Keratinocyte (primary cell): ENCODE results near the gene TOM1L1. TPM values are rescaled to one million over a fixed set of nuclear protein-coding genes. Genes with fewer than 3 reads are reported as not detected.

ENCODE experiments used
- DNase-seq: peaks from one replicate; pipeline ENCODE4 v3.0.0-alpha.2; 2011; ENCODE audit warnings: low read depth, missing footprints, low spot score
- FAIRE-seq: peaks from 2 replicates; lab custom pipeline; 2011; peaks lifted over from hg19 to GRCh38; lab: Jason Lieb, UNC
- H2AFZ ChIP-seq: 2 replicates; pipeline ENCODE4 v1.6.0; 2012; ENCODE audit warnings: low read length, control low read depth, inconsistent platforms; ENCODE audit not compliant: control insufficient read depth
- H3K27ac ChIP-seq: 2 replicates; pipeline ENCODE4 v1.5.1; 2011; ENCODE audit warnings: low read length; ENCODE audit not compliant: control insufficient read depth, insufficient read depth
- H3K27me3 ChIP-seq: 3 replicates; pipeline ENCODE4 v1.6.0; 2011; ENCODE audit warnings: low read length; ENCODE audit not compliant: control insufficient read depth, insufficient read depth; ENCODE audit errors: extremely low read depth
- H3K36me3 ChIP-seq, 2 experiments: 2 replicates in 1 of 2; 3 replicates in 1 of 2; pipeline ENCODE4 v1.5.1; 2011; ENCODE audit warnings: low read length in 2 of 2, mild to moderate bottlenecking in 1 of 2; ENCODE audit not compliant: control insufficient read depth in 2 of 2, insufficient read depth in 2 of 2; ENCODE audit errors: extremely low read depth in 1 of 2
- H3K4me1 ChIP-seq: 3 replicates; pipeline ENCODE4 v1.5.1; 2011; ENCODE audit warnings: low read length; ENCODE audit not compliant: control insufficient read depth, insufficient read depth; ENCODE audit errors: extremely low read depth
- H3K4me2 ChIP-seq: 3 replicates; pipeline ENCODE4 v1.6.0; 2011; ENCODE audit warnings: low read depth, low read length; ENCODE audit not compliant: control insufficient read depth, insufficient read depth; ENCODE audit errors: extremely low read depth
- H3K4me3 ChIP-seq, 3 experiments: fragments of 200-600 bp in 1 of 3; sonication (generic) in 1 of 3; 2 replicates in 2 of 3; 3 replicates in 1 of 3; pipeline ENCODE4 v1.5.1; 2011 to 2016; ENCODE audit warnings: low read length in 3 of 3, mild to moderate bottlenecking in 3 of 3, control low read depth in 2 of 3, inconsistent platforms in 1 of 3, low read depth in 1 of 3, mixed read lengths in 1 of 3, mixed run types in 1 of 3, moderate library complexity in 1 of 3; ENCODE audit not compliant: control insufficient read depth in 2 of 3, insufficient read depth in 2 of 3; ENCODE audit errors: extremely low read depth in 1 of 3
- H3K79me2 ChIP-seq: 2 replicates; pipeline ENCODE4 v1.6.0; 2012; ENCODE audit warnings: low read length; ENCODE audit not compliant: control insufficient read depth, insufficient read depth
- H3K9ac ChIP-seq: 3 replicates; pipeline ENCODE4 v1.6.0; 2011; ENCODE audit warnings: low read length; ENCODE audit not compliant: control insufficient read depth, insufficient read depth; ENCODE audit errors: extremely low read depth
- H3K9me1 ChIP-seq: 3 replicates; pipeline ENCODE4 v1.6.0; 2011; ENCODE audit warnings: low read length; ENCODE audit not compliant: control insufficient read depth, insufficient read depth; ENCODE audit errors: extremely low read depth
- H3K9me3 ChIP-seq: 2 replicates; pipeline ENCODE4 v1.5.1; 2012; ENCODE audit warnings: low read depth, low read length; ENCODE audit not compliant: control insufficient read depth
- H4K20me1 ChIP-seq: 3 replicates; pipeline ENCODE4 v1.6.0; 2011; ENCODE audit warnings: low read length; ENCODE audit not compliant: control insufficient read depth, insufficient read depth; ENCODE audit errors: extremely low read depth
- CTCF ChIP-seq, 3 experiments: IDR thresholded peaks in 1 of 3; conservative IDR thresholded peaks in 1 of 3; optimal IDR thresholded peaks in 1 of 3; 2 replicates in 2 of 3; 3 replicates in 1 of 3; pipeline versions ENCODE3 to v1.5.1; 2011; ENCODE audit warnings: low read length in 3 of 3, mild to moderate bottlenecking in 3 of 3, moderate library complexity in 2 of 3, control low read depth in 1 of 3, inconsistent platforms in 1 of 3; ENCODE audit not compliant: insufficient read depth in 2 of 3; ENCODE audit errors: extremely low read depth in 1 of 3
- EZH2 ChIP-seq: IDR thresholded peaks from one replicate; pipeline ENCODE4 v1.6.1; 2012; ENCODE audit warnings: inconsistent platforms, mild to moderate bottlenecking, low read length, moderate library complexity
- dilution Hi-C: fragments of 300-500 bp; cut with MboI; formaldehyde crosslinking; loops from one replicate; pipeline ENCODE4 v1.7.0; 2020; ENCODE audit warnings: low sequenced_read_pairs; ENCODE audit not compliant: extremely low pct_ligation_motif_present
- polyA plus RNA-seq, 5 experiments: library from polyadenylated mRNA; depleted of rRNA in 3 of 5; stranded (reverse) in 3 of 5; stranded (forward) in 1 of 5; unstranded in 1 of 5; fragments of >200 nt; gene quantifications; 1 replicate in 1 of 5; 2 replicates in 3 of 5; 3 replicates in 1 of 5; pipeline versions ENCODE4 v1.2.1 to v1.2.3, GENCODE V29; 2011 to 2012; ENCODE audit warnings: missing spikeins in 2 of 5, low read depth in 1 of 5, low replicate concordance in 1 of 5

Gene TOM1L1
- polyA plus RNA-seq, 1 donor (not counting 4 experiments of a cell fraction or from before 2014, with no cell fraction given): 90.1 TPM

DNA sequence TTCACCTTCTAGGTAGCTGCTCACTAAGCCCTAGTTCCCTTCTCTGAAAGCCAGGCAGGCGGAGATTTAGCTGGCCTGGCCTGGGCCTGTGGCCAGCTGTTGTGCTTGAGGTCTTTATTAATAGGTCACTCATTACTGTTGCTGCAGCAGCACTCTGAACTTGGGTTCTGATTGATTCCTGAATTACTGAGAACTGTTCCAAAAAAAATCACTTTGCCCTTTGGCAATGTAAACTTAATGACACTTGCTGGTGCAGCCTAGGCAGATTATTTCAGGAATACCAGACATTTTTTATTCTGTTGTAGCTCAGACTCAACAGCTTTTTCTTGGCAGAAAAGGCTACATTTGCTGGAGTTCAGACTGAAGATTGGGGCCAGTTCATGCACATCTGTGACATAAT lies 2.7 kb downstream of the TOM1L1 start:
- Histone ChIP-seq H2AFZ (no peak overlapping the region), H3K4me1 (peaks cover 8% of the 10 kb centered on the region), H3K4me3 (no peak overlapping the region), H3K79me2 (peaks cover 44% of the 10 kb centered on the region), H3K27ac (no peak overlapping the region), H3K9ac (no peak overlapping the region), H3K9me3 (no peaks in the 10 kb centered on the region), H3K9me1 (no peaks in the 10 kb centered on the region), H3K27me3 (no peaks in the 10 kb centered on the region), H4K20me1 (no peaks in the 10 kb centered on the region), H3K36me3 (peaks cover 15 to 24% of the 10 kb centered on the region in 2 experiments), H3K4me2 (no peak overlapping the region)
- no peak for TF ChIP-seq EZH2
- no peak for TF ChIP-seq CTCF (optimal IDR thresholded peaks at IDR 0.05 in 1 of 3, IDR thresholded peaks at IDR 0.05 in 1 of 3, conservative IDR thresholded peaks at IDR 0.05 in 1 of 3; ENCODE audit: extremely low read depth in 1 of 3, insufficient read depth in 2 of 3, low read length in 3 of 3)
- DNase-seq: no peak
- dilution Hi-C loops: no loop called here
- no peak for FAIRE-seq

- H4K20me1 ChIP-seq: peaks cover 2% of the 10 kb centered on the region
- no peaks in the 10 kb centered on the region for H3K9me1 ChIP-seq
- H3K4me3 ChIP-seq: no peak overlapping the region
- FAIRE-seq (peak; percentile 9), DNase-seq (no peak)
- H3K27ac ChIP-seq: no peak overlapping the region
- H3K36me3 ChIP-seq: peaks cover 15 to 24% of the 10 kb centered on the region in 2 experiments
- H3K79me2 ChIP-seq: peaks cover 65% of the 10 kb centered on the region
- H3K9ac ChIP-seq: no peak overlapping the region
- H2AFZ ChIP-seq: no peak overlapping the region
- H3K4me1 ChIP-seq: peaks cover 3% of the 10 kb centered on the region
- TF ChIP-seq EZH2: no peak
- no peak for TF ChIP-seq CTCF (optimal IDR thresholded peaks at IDR 0.05 in 1 of 3, IDR thresholded peaks at IDR 0.05 in 1 of 3, conservative IDR thresholded peaks at IDR 0.05 in 1 of 3; ENCODE audit: extremely low read depth in 1 of 3, insufficient read depth in 2 of 3, low read length in 3 of 3)
- dilution Hi-C loops: no loop called here
- H3K4me2 ChIP-seq: no peak overlapping the region
- no peaks in the 10 kb centered on the region for H3K9me3 ChIP-seq
- no peaks in the 10 kb centered on the region for H3K27me3 ChIP-seq
Observed at GRCh38 chr17:54906683-54907082, 6.0 kb downstream of the TOM1L1 start.
